B cell (primary cell): ENCODE measurements around the gene TWF2. TPM values are rescaled to one million over a fixed set of nuclear protein-coding genes. Genes with fewer than 3 reads are reported as not detected.

Experiments used
- ATAC-seq: fragments of 200-7000 bp; cut with Tn5 transposase; one replicate; pipeline ENCODE4 v1.10.0; 2021; ENCODE audit warnings: low read depth, mild to moderate bottlenecking, moderate number of reproducible peaks, moderate library complexity
- CTCF ChIA-PET: fragments of 350-600 bp; sonication (Branson Sonifier 250); formaldehyde crosslinking; loops from one replicate; lab custom pipeline; 2021; ENCODE audit warnings: antibody characterized with exemption, inconsistent platforms; lab: Charles Lee
- POLR2A ChIA-PET: fragments of 350-600 bp; sonication (Branson Sonifier 250); formaldehyde crosslinking; loops from one replicate; lab custom pipeline; 2021; ENCODE audit warnings: antibody characterized with exemption; lab: Charles Lee
- DNase-seq: peaks from one replicate; pipeline ENCODE4 v3.0.0; 2013
- H2AFZ ChIP-seq: 2 replicates; pipeline ENCODE4 v1.6.1; 2012; ENCODE audit warnings: mild to moderate bottlenecking, low read depth, low read length; ENCODE audit not compliant: insufficient read depth, poor library complexity, severe bottlenecking
- H3K27ac ChIP-seq, 2 donors: 1 replicate in 1 of 2; 2 replicates in 1 of 2; pipeline ENCODE4 v1.5.1; 2012 to 2013; ENCODE audit warnings: low read length in 2 of 2, mild to moderate bottlenecking in 2 of 2, moderate library complexity in 1 of 2
- H3K27me3 ChIP-seq, 4 experiments: fragments of 200-600 bp in 1 of 4; sonication (generic) in 1 of 4; replicated peaks in 1 of 4; 1 replicate in 2 of 4; 2 replicates in 2 of 4; pipeline versions ENCODE4 v1.6.1 to v1.7.0; 2013 to 2016; ENCODE audit warnings: low read length in 3 of 4, mild to moderate bottlenecking in 2 of 4, mixed read lengths in 1 of 4, moderate library complexity in 1 of 4; ENCODE audit not compliant: insufficient read depth in 4 of 4, control insufficient read depth in 3 of 4; ENCODE audit errors: control extremely low read depth in 1 of 4
- H3K36me3 ChIP-seq, 2 experiments: replicated peaks in 1 of 2; 1 replicate in 1 of 2; 2 replicates in 1 of 2; pipeline versions ENCODE4 v1.6.1 to v1.7.1; 2013; ENCODE audit warnings: low read length in 1 of 2; ENCODE audit not compliant: insufficient read depth in 2 of 2, control insufficient read depth in 1 of 2; ENCODE audit errors: control extremely low read depth in 1 of 2, extremely low read depth in 1 of 2
- H3K4me1 ChIP-seq, 2 donors: fragments of 200-600 bp in 1 of 2; sonication (generic) in 1 of 2; 1 replicate in 1 of 2; 2 replicates in 1 of 2; pipeline versions ENCODE4 v1.5.1 to v1.6.1; 2013 to 2017; ENCODE audit warnings: low read length in 2 of 2; ENCODE audit not compliant: control insufficient read depth in 2 of 2, insufficient read depth in 2 of 2
- H3K4me2 ChIP-seq: replicated peaks from 2 replicates; pipeline ENCODE3; 2012; ENCODE audit warnings: mild to moderate bottlenecking, low read depth, low read length; ENCODE audit not compliant: poor library complexity, severe bottlenecking
- H3K4me3 ChIP-seq, 5 experiments: fragments of 200-600 bp in 1 of 5; sonication (generic) in 1 of 5; 1 replicate in 3 of 5; 2 replicates in 2 of 5; pipeline versions ENCODE4 v1.5.1 to v1.7.0; 2011 to 2016; ENCODE audit warnings: low read length in 4 of 5, mild to moderate bottlenecking in 4 of 5, low read depth in 2 of 5, control low read depth in 1 of 5, moderate library complexity in 1 of 5; ENCODE audit not compliant: insufficient read depth in 1 of 5; ENCODE audit errors: control extremely low read depth in 1 of 5, extremely low read depth in 1 of 5
- H3K79me2 ChIP-seq: fragments of 200-600 bp; sonication (generic); one replicate; pipeline ENCODE4 v1.6.0; 2016; ENCODE audit warnings: low read length; ENCODE audit not compliant: control insufficient read depth, insufficient read depth
- H3K9ac ChIP-seq: fragments of 200-600 bp; sonication (generic); 2 replicates; pipeline ENCODE4 v1.6.1; 2017; ENCODE audit warnings: mild to moderate bottlenecking, low read length, moderate library complexity
- H3K9me3 ChIP-seq, 3 donors: one replicate each; pipeline versions ENCODE4 v1.6.1 to v1.7.1; 2013; ENCODE audit warnings: low read length in 2 of 3; ENCODE audit not compliant: control insufficient read depth in 2 of 3, insufficient read depth in 1 of 3; ENCODE audit errors: control extremely low read depth in 1 of 3
- H4K20me1 ChIP-seq: 2 replicates; pipeline ENCODE4 v1.6.0; 2012; ENCODE audit warnings: mild to moderate bottlenecking, low read length; ENCODE audit not compliant: insufficient read depth, control insufficient read depth, poor library complexity, severe bottlenecking
- H3K27ac Mint-ChIP-seq: one replicate; pipeline ENCODE4 v1.8.0; 2021; ENCODE audit warnings: mixed read lengths
- H3K27me3 Mint-ChIP-seq: one replicate; pipeline ENCODE4 v1.8.0; 2021; ENCODE audit warnings: mixed read lengths
- H3K4me1 Mint-ChIP-seq: one replicate; pipeline ENCODE4 v1.8.0; 2021; ENCODE audit warnings: mixed read lengths
- H3K4me3 Mint-ChIP-seq: one replicate; pipeline ENCODE4 v1.8.0; 2021; ENCODE audit warnings: mixed read lengths
- H3K9me3 Mint-ChIP-seq: one replicate; pipeline ENCODE4 v1.8.0; 2022; ENCODE audit warnings: mixed read lengths; ENCODE audit not compliant: insufficient read depth
- EZH2 ChIP-seq: IDR thresholded peaks from 2 replicates; pipeline ENCODE4 v1.6.1; 2012; ENCODE audit warnings: borderline replicate concordance, low read depth, mild to moderate bottlenecking, moderate library complexity, low read length; ENCODE audit not compliant: insufficient read depth, poor library complexity, severe bottlenecking
- whole genome bisulfite sequencing: methylation state at CpG from one replicate; pipeline ENCODE4 v1.1.5; 2013; ENCODE audit warnings: missing lambda C conversion rate; ENCODE audit not compliant: insufficient coverage; 5-methylcytosine and 5-hydroxymethylcytosine counted together
- intact Hi-C: fragments of 100-400 bp; cut with micrococcal nuclease; formaldehyde crosslinking; loops from one replicate; pipeline ENCODE4 v1.10.0; 2022
- polyA plus RNA-seq: library from polyadenylated mRNA; depleted of rRNA; stranded (reverse); fragments of >200 nt; gene quantifications from 2 replicates; pipeline ENCODE4 v1.2.3, GENCODE V29; 2012
- total RNA-seq, 2 donors: library from RNA; stranded (reverse); fragments of 120-200 nt in 1 of 2; gene quantifications; 1 replicate in 1 of 2; 2 replicates in 1 of 2; pipeline versions ENCODE4 v1.2.3 to v1.2.4, GENCODE V29; 2013 to 2022
- TF ChIP-seq, protein P1 (sequence below): fragments of 200-600 bp; IDR thresholded peaks from one replicate; pipeline ENCODE4 v1.8.0; 2022; ENCODE audit warnings: antibody characterized with exemption, mild to moderate bottlenecking

Gene TWF2
- total and polyA plus RNA-seq, 2 donors (not counting 1 experiment from before 2014, with no cell fraction given): 60.3 to 88.2 TPM

GRCh38 chr3:52253314-52254304, 14.7 kb upstream of the TWF2 start:
- TF ChIP-seq EZH2: no peak
- TF ChIP-seq, protein P1, sequence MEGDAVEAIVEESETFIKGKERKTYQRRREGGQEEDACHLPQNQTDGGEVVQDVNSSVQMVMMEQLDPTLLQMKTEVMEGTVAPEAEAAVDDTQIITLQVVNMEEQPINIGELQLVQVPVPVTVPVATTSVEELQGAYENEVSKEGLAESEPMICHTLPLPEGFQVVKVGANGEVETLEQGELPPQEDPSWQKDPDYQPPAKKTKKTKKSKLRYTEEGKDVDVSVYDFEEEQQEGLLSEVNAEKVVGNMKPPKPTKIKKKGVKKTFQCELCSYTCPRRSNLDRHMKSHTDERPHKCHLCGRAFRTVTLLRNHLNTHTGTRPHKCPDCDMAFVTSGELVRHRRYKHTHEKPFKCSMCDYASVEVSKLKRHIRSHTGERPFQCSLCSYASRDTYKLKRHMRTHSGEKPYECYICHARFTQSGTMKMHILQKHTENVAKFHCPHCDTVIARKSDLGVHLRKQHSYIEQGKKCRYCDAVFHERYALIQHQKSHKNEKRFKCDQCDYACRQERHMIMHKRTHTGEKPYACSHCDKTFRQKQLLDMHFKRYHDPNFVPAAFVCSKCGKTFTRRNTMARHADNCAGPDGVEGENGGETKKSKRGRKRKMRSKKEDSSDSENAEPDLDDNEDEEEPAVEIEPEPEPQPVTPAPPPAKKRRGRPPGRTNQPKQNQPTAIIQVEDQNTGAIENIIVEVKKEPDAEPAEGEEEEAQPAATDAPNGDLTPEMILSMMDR: no peak
- no peaks in the 10 kb centered on the region for H3K27me3 ChIP-seq
- no peaks in the 10 kb centered on the region for H3K9me3 ChIP-seq
- peak; percentile 96 for ATAC-seq
- Mint-ChIP-seq H3K27me3 (no peaks in the 10 kb centered on the region), H3K4me3 (peak overlapping the region; percentile 78), H3K4me1 (peaks cover 39% of the 10 kb centered on the region), H3K27ac (peak overlapping the region; percentile 94), H3K9me3 (no peaks in the 10 kb centered on the region)
- H3K4me1 ChIP-seq: peaks cover 22 to 29% of the 10 kb centered on the region in 2 donors
- H3K36me3 ChIP-seq: peaks cover 13 to 68% of the 10 kb centered on the region in 2 experiments
- peaks cover 26% of the 10 kb centered on the region for H4K20me1 ChIP-seq
- H3K79me2 ChIP-seq: peaks cover 32% of the 10 kb centered on the region
- peak overlapping the region; percentile 54 for H2AFZ ChIP-seq
- H3K9ac ChIP-seq: peak overlapping the region; percentile 27
- peak overlapping the region in 2 of 5 experiments; percentile 25 to 35 for H3K4me3 ChIP-seq
- H3K4me2 ChIP-seq: peak overlapping the region; percentile 71
- WGBS: 33% methylated on average over 11 of the region's 12 CpGs
- H3K27ac ChIP-seq: peak overlapping the region; percentile 72 to 89
- intact Hi-C loops: loop anchor here (1.0 to 2.0 kb wide), 5 partner anchors 8 to 34 kb away; partner anchors contain the start of genes GLYCTK, PPM1M, TLR9 and TWF2
- ChIA-PET CTCF (interaction anchor here (0.6 to 3.9 kb wide), 18 partner anchors 9 to 202 kb away, joined by 3 to 33 read pairs (median 6); partner anchors contain the start of genes NISCH, PPM1M, TLR9 and TWF2), POLR2A (interaction anchor here (0.6 to 2.9 kb wide), 15 partner anchors 9 to 754 kb away, joined by 3 to 25 read pairs (median 4); partner anchors contain the start of genes DCAF1, GLYCTK, TLR9 and TWF2)
- DNase-seq: peak; percentile 92
